PFSK-1 (cell line): ENCODE results near the gene STAB1.

Experiments
- FOXP2 ChIP-seq: optimal IDR thresholded peaks from 2 replicates; pipeline ENCODE3; 2011; ENCODE audit warnings: borderline replicate concordance, control low read depth, inconsistent platforms; ENCODE audit not compliant: insufficient read depth; ENCODE audit errors: extremely low read length, extremely low read depth
- POLR2AphosphoS5 ChIP-seq: IDR thresholded peaks from 2 replicates; pipeline ENCODE4 v1.6.1; 2012; ENCODE audit warnings: low read depth, mild to moderate bottlenecking, control low read depth, low read length, moderate library complexity
- SIN3A ChIP-seq: IDR thresholded peaks from 2 replicates; pipeline ENCODE4 v1.6.1; 2012; ENCODE audit warnings: mild to moderate bottlenecking, low read length, moderate library complexity, borderline replicate concordance; ENCODE audit not compliant: insufficient read depth
- TAF1 ChIP-seq: IDR thresholded peaks from 2 replicates; pipeline ENCODE4 v1.6.1; 2012; ENCODE audit warnings: low read length, control low read depth, borderline replicate concordance; ENCODE audit not compliant: insufficient read depth
- TF ChIP-seq, protein P1 (sequence below), 2 experiments: IDR thresholded peaks; 2 replicates each; pipeline versions ENCODE4 v1.6.1 to v1.8.0; 2011 to 2012; ENCODE audit warnings: low read depth in 2 of 2, low read length in 2 of 2, control low read depth in 1 of 2, inconsistent platforms in 1 of 2, mild to moderate bottlenecking in 1 of 2, moderate library complexity in 1 of 2; ENCODE audit not compliant: insufficient read depth in 1 of 2

Gene STAB1

DNA sequence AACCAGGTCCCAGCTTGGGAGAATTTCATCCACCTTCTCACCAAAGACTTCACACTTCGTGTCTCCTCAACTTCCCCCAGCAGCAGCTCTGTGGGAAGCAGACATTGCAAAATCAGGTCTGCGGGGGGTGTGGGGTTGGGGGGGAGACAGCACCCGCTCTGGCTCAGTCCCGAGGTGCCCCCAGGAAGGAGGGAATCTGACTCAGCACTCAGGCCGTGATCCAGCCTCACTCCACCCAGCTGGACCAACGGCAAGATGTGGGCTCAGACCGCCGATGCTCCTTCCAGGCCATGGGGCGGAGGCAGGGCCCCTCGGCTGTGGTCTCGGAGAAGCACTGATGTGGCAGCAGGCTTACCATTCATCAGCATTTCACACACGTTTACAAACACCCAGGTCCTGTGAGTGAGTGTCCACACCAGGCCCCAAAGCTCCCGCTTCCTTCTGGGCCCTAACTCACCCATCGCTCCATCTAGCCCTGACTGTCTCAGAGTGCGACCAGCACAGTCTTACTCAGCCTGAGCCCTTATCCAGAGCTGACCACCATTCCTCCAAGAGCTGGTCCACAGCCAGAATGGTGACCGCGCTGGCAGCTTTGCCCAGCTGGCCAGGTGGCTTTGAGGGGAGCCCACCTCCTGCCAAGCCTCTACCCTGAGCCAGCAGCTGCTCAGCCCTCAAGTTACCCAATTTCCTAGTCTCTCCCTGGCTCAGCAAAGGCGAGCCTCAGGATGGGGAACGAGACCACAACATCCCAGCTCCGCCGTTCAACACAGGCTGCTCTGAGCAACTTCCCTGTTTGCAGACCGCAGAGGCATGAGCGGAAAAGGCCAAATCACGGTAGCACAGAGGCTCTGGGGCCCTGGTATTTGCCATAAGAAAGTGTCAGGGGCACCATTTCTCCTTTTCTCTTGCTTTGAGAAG lies 3.3 kb downstream of the STAB1 start:
- no peak for TF ChIP-seq POLR2AphosphoS5
- TF ChIP-seq, protein P1, sequence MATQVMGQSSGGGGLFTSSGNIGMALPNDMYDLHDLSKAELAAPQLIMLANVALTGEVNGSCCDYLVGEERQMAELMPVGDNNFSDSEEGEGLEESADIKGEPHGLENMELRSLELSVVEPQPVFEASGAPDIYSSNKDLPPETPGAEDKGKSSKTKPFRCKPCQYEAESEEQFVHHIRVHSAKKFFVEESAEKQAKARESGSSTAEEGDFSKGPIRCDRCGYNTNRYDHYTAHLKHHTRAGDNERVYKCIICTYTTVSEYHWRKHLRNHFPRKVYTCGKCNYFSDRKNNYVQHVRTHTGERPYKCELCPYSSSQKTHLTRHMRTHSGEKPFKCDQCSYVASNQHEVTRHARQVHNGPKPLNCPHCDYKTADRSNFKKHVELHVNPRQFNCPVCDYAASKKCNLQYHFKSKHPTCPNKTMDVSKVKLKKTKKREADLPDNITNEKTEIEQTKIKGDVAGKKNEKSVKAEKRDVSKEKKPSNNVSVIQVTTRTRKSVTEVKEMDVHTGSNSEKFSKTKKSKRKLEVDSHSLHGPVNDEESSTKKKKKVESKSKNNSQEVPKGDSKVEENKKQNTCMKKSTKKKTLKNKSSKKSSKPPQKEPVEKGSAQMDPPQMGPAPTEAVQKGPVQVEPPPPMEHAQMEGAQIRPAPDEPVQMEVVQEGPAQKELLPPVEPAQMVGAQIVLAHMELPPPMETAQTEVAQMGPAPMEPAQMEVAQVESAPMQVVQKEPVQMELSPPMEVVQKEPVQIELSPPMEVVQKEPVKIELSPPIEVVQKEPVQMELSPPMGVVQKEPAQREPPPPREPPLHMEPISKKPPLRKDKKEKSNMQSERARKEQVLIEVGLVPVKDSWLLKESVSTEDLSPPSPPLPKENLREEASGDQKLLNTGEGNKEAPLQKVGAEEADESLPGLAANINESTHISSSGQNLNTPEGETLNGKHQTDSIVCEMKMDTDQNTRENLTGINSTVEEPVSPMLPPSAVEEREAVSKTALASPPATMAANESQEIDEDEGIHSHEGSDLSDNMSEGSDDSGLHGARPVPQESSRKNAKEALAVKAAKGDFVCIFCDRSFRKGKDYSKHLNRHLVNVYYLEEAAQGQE (IDR thresholded peaks at IDR 0.05; ENCODE audit: insufficient read depth in 1 of 2, low read depth in 2 of 2, low read length in 2 of 2), result no peak
- TF ChIP-seq TAF1, result no peak
- TF ChIP-seq FOXP2, result no peak
- TF ChIP-seq SIN3A, result no peak

DNA sequence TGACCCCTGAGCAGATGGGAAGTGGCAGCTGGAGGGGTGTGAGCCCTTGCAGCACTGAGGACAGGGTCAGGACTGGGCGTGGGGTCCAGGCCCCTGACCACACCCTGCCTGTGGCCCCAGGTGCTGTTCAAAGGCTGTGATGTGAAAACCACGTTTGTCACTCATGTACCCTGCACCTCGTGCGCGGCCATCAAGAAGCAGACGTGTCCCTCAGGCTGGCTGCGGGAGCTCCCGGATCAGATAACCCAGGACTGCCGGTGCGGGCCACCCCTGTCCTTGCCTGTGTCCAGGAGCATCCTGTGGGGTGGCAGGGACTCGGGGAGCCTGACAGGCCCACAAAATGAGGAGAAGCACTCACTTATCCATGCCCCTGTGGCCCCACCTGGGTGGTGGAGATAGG lies 5.9 kb downstream of the STAB1 start:
- TF ChIP-seq FOXP2 (no peak), TAF1 (no peak), SIN3A (no peak), POLR2AphosphoS5 (no peak)
- TF ChIP-seq, protein P1 (IDR thresholded peaks at IDR 0.05; ENCODE audit: insufficient read depth in 1 of 2, low read depth in 2 of 2, low read length in 2 of 2), result no peak

DNA sequence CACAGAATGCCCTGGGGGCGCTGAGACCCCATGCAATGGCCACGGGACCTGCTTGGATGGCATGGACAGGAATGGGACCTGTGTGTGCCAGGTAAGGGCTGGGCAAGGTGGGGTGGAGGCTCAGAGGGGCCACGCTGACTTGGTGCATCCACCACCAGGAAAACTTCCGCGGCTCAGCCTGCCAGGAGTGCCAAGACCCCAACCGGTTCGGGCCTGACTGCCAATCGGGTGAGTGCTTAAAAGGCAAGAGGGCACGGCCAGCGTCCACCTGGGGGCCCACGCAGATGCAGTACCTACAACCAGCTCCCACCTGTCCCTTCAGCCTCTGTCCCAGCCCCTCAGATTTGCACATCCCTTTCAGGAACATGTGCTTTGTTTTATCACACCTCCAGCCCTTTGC lies 6.9 kb downstream of the STAB1 start:
- TF ChIP-seq, protein P1 (IDR thresholded peaks at IDR 0.05; ENCODE audit: insufficient read depth in 1 of 2, low read depth in 2 of 2, low read length in 2 of 2), result no peak
- no peak for TF ChIP-seq SIN3A

DNA sequence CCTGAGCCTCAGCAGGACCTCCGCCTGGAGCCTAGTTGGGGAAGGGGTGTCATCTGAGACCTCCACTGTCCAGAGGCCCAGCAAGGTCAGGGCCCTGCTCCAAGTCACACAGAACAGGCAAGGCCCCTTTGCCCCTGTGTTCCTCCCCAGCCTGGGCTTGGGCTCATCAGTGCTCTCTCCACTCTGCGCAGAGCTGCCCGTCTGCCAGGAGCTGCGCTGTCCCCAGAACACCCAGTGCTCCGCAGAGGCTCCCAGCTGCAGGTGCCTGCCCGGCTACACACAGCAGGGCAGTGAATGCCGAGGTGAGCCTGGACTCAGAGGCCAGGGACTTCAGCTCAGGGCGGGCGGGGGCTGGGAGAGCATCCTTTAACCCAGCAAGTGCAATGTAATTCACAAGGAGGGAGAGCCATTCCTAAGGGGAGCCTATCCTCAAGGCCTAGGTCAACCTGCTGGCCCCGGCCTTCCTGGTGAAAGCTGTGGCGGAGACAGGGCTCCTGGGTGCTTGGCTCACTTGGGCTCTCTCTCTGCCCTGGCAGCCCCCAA lies 7.7 kb downstream of the STAB1 start:
- no peak for TF ChIP-seq POLR2AphosphoS5
- TF ChIP-seq FOXP2, result no peak
- TF ChIP-seq TAF1, result no peak
- TF ChIP-seq SIN3A, result no peak
- TF ChIP-seq, protein P1 (IDR thresholded peaks at IDR 0.05; ENCODE audit: insufficient read depth in 1 of 2, low read depth in 2 of 2, low read length in 2 of 2), result no peak
